GM04504 (cell line): Measurements from ENCODE around the gene CCT5.

Experiments used
- DNase-seq: peaks from one replicate; pipeline ENCODE4 v3.0.0-alpha.2; 2012; ENCODE audit warnings: low read depth

CCT5 gene

GRCh38 chr5:10249948-10250805 lies at the start of gene CCT5:
Gene CCT5 (plus strand): TSS chr5:10250280. CDS start chr5:10250341, 61 bp downstream.
- DNase-seq = peak; percentile 94

GRCh38 chr5:10201223-10201868 lies 48.7 kb upstream of the CCT5 start:
- no peak for DNase-seq

- no peak for DNase-seq
These were observed 47.8 kb upstream of the CCT5 start for GRCh38 chr5:10202089-10202910.

- no peak for DNase-seq
These were observed 41.1 kb upstream of the CCT5 start for GRCh38 chr5:10209004-10209403.

GRCh38 chr5:10213316-10213715 lies 36.8 kb upstream of the CCT5 start:
- DNase-seq = no peak

GRCh38 chr5:10214041-10214440 lies 36.0 kb upstream of the CCT5 start:
- no peak for DNase-seq

GRCh38 chr5:10215366-10215765 lies 34.7 kb upstream of the CCT5 start:
- no peak for DNase-seq

- DNase-seq = no peak
These were observed 34.0 kb upstream of the CCT5 start for GRCh38 chr5:10216107-10216506.

GRCh38 chr5:10218658-10219057 lies 31.4 kb upstream of the CCT5 start:
- DNase-seq = no peak

GRCh38 chr5:10219068-10219467 lies 31.0 kb upstream of the CCT5 start:
- no peak for DNase-seq

- no peak for DNase-seq
These were observed 29.8 kb upstream of the CCT5 start for GRCh38 chr5:10220248-10220647.

GRCh38 chr5:10222326-10222725 lies 27.8 kb upstream of the CCT5 start:
- no peak for DNase-seq

GRCh38 chr5:10227379-10227778 lies 22.7 kb upstream of the CCT5 start:
- no peak for DNase-seq

- DNase-seq = no peak
These were observed 21.8 kb upstream of the CCT5 start for GRCh38 chr5:10228288-10228687.

GRCh38 chr5:10229306-10230048 lies 20.6 kb upstream of the CCT5 start:
- DNase-seq = peak; percentile 45

GRCh38 chr5:10232386-10232785 lies 17.7 kb upstream of the CCT5 start:
- DNase-seq = no peak

- no peak for DNase-seq
These were observed 17.1 kb upstream of the CCT5 start for GRCh38 chr5:10233011-10233410.

- DNase-seq = peak; percentile 82
These were observed 16.6 kb upstream of the CCT5 start for GRCh38 chr5:10233505-10233904.

- no peak for DNase-seq
These were observed 14.7 kb upstream of the CCT5 start for GRCh38 chr5:10235350-10235749.

- DNase-seq = no peak
These were observed 6.3 kb upstream of the CCT5 start for GRCh38 chr5:10243660-10244240.

GRCh38 chr5:10244342-10244944 lies 5.6 kb upstream of the CCT5 start:
- DNase-seq = no peak
